ENCODE data around the gene ACKR2. TPM values are rescaled to one million over a fixed set of nuclear protein-coding genes. Genes with fewer than 3 reads are reported as not detected.

Gene ACKR2
- total RNA-seq, 1 experiment from 2014 or later, result 0.76 TPM

DNA sequence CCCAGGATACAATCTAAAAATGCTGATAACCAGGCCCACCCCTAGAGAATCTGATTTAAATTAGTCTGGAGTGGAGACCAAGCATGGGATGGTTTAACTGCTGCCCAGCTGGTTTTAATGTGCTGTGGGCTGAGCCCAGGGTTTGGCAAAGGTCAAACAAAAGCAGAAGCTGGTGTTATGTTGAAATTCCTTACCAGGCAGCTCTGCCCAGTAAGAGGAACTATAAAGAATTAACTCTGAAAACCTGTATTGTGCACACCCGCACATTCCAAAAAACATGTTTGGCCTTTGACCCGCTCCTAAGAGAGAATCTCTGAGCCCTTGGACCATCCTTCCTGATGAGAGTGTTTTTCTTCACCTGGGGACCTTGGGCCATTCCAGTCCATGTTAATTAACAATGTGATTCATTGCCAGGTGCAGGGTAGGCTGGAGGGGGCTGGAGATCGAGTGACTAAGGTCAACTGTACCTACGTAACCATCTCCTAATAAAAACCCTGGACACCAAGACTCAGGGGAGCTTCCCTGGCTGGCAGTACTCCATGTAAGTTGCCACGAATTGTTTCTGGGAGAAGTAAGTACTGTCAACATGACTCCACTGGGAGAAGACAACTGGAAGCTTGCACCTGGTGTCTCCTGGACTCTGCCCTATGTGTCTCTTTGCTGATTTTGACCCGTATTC, 47.1 kb upstream of the ACKR2 start:
- Histone ChIP-seq H3K9me2 (ENCODE audit: insufficient read depth) (no peaks in the 10 kb centered on the region), H4K20me1 (ENCODE audit: insufficient read depth) (no peaks in the 10 kb centered on the region), H3K79me2 (ENCODE audit: insufficient read depth, low read length) (no peaks in the 10 kb centered on the region), H3K27me3 (ENCODE audit: insufficient read depth, low read length) (no peaks in the 10 kb centered on the region), H3K9me3 (ENCODE audit: control insufficient read depth in 1 of 2, insufficient read depth in 1 of 2, low read depth in 1 of 2, low read length in 2 of 2) (no peaks in the 10 kb centered on the region), H3K4me3 (replicated peaks in 1 of 2; ENCODE audit: low read depth in 1 of 2, low read length in 2 of 2) (no peak overlapping the region), H3K27ac (ENCODE audit: low read depth, low read length) (no peak overlapping the region), H3K4me2 (ENCODE audit: low read length) (no peak overlapping the region), H3K4me1 (ENCODE audit: control insufficient read depth in 1 of 2, insufficient read depth in 2 of 2, low read length in 2 of 2) (no peaks in the 10 kb centered on the region), H2AFZ (ENCODE audit: low read depth, low read length, poor library complexity, severe bottlenecking) (no peak overlapping the region), H3K9ac (ENCODE audit: low read length) (no peak overlapping the region), H3K36me3 (ENCODE audit: control insufficient read depth in 1 of 2, insufficient read depth in 2 of 2, low read length in 2 of 2) (no peaks in the 10 kb centered on the region)
- no TSS peak for BruUV-seq (replicated peaks)
- intact Hi-C loops (cut with micrococcal nuclease), result no loop called here
- CTCF ChIA-PET, result interaction anchor here (1.0 kb wide), 1 partner anchor 15 kb away, joined by 3 read pairs; no protein-coding TSS in a partner anchor
- RAD21 ChIA-PET (ENCODE audit: low non-redundant PET in 1 of 2, low total read pairs in 2 of 2, uncharacterized antibody in 2 of 2, unreplicated experiment in 2 of 2), result no interaction called here
- POLR2A ChIA-PET, result no interaction called here
- TF ChIP-seq EZH2 (IDR thresholded peaks at IDR 0.05) (no peak), FOSL1 (IDR thresholded peaks at IDR 0.05; ENCODE audit: low read depth) (no peak), ZNF274 (IDR thresholded peaks at IDR 0.05; ENCODE audit: low read depth, low read length) (no peak), TCF7L2 (IDR thresholded peaks at IDR 0.05; ENCODE audit: borderline replicate concordance, extremely low read depth, insufficient read depth, insufficient read length) (no peak), SIN3A (IDR thresholded peaks at IDR 0.05; ENCODE audit: low read depth) (no peak), ELF1 (IDR thresholded peaks at IDR 0.05; ENCODE audit: borderline replicate concordance, low read depth) (no peak), SRF (IDR thresholded peaks at IDR 0.05; ENCODE audit: low read depth) (no peak)
- TF ChIP-seq, protein P1, sequence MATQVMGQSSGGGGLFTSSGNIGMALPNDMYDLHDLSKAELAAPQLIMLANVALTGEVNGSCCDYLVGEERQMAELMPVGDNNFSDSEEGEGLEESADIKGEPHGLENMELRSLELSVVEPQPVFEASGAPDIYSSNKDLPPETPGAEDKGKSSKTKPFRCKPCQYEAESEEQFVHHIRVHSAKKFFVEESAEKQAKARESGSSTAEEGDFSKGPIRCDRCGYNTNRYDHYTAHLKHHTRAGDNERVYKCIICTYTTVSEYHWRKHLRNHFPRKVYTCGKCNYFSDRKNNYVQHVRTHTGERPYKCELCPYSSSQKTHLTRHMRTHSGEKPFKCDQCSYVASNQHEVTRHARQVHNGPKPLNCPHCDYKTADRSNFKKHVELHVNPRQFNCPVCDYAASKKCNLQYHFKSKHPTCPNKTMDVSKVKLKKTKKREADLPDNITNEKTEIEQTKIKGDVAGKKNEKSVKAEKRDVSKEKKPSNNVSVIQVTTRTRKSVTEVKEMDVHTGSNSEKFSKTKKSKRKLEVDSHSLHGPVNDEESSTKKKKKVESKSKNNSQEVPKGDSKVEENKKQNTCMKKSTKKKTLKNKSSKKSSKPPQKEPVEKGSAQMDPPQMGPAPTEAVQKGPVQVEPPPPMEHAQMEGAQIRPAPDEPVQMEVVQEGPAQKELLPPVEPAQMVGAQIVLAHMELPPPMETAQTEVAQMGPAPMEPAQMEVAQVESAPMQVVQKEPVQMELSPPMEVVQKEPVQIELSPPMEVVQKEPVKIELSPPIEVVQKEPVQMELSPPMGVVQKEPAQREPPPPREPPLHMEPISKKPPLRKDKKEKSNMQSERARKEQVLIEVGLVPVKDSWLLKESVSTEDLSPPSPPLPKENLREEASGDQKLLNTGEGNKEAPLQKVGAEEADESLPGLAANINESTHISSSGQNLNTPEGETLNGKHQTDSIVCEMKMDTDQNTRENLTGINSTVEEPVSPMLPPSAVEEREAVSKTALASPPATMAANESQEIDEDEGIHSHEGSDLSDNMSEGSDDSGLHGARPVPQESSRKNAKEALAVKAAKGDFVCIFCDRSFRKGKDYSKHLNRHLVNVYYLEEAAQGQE (IDR thresholded peaks at IDR 0.05; ENCODE audit: low read depth), result no peak
- no peak for DNase-seq (ENCODE audit: low read depth, low spot score)
- no peak for ATAC-seq
